ENCODE measurements around the gene CCT2. TPM values are rescaled to one million over a fixed set of nuclear protein-coding genes. Genes with fewer than 3 reads are reported as not detected.

Gene CCT2
- total and polyA plus RNA-seq, 9 of the 15 experiments (the other 6 are each of a cell fraction or from before 2014, with no cell fraction given): 341 to 738 (median 490) TPM

GRCh38 chr12:69598174-69598753, 13.0 kb downstream of the CCT2 start:
- no TSS peak for BruUV-seq (replicated peaks)
- H3K9ac ChIP-seq (ENCODE audit: insufficient read depth in 1 of 2, low read depth in 2 of 2, low read length in 2 of 2): no peak overlapping the region
- in situ Hi-C loops (cut with MboI): no loop called here
- H3K36me3 ChIP-seq (ENCODE audit: control insufficient read depth, insufficient read depth, low read length): peaks cover 95% of the 10 kb centered on the region
- WGBS (ENCODE audit: insufficient coverage, low coverage, missing lambda C conversion rate): 69% methylated on average over 4 of the region's 4 CpGs
- no peaks in the 10 kb centered on the region for H3K4me1 ChIP-seq (replicated peaks in 1 of 2; ENCODE audit: control insufficient read depth in 2 of 2, insufficient read depth in 2 of 2, low read length in 2 of 2)
- ChIA-PET POLR2A (no interaction called here), CTCF (ENCODE audit: low intra/inter-chr PET ratio) (no interaction called here)
- H2AFZ ChIP-seq (ENCODE audit: low read depth, low read length): no peak overlapping the region
- no peak for DNase-seq (ENCODE audit: extremely low read depth in 1 of 4, low spot score in 3 of 4)
- H3K27me3 ChIP-seq (ENCODE audit: control insufficient read depth in 2 of 2, insufficient read depth in 2 of 2, low read length in 2 of 2): no peaks in the 10 kb centered on the region
- no peak for FAIRE-seq
- ATAC-seq: no peak
- no peak overlapping the region for H3K4me2 ChIP-seq (ENCODE audit: insufficient read depth, low read length)
- peaks cover 6% of the 10 kb centered on the region; the same call in 1 of the 3 replicates for H3K79me2 ChIP-seq (ENCODE audit: control insufficient read depth, insufficient read depth, low read length)
- intact Hi-C loops (cut with micrococcal nuclease): no loop called here
- H4K20me1 ChIP-seq (replicated peaks; ENCODE audit: control insufficient read depth, insufficient read depth, low read length): no peaks in the 10 kb centered on the region
- H3K9me1 ChIP-seq (ENCODE audit: control insufficient read depth, insufficient read depth, low read length): no peaks in the 10 kb centered on the region
- H3K4me3 ChIP-seq: no peak overlapping the region
- no peak overlapping the region for H3K27ac ChIP-seq (ENCODE audit: extremely low read depth, low read depth, low read length)
- H3K9me3 ChIP-seq (replicated peaks; ENCODE audit: control insufficient read depth, insufficient read depth, low read depth, low read length): no peaks in the 10 kb centered on the region
- TF ChIP-seq ERF (CRISPR knock-in tag; IDR thresholded peaks at IDR 0.05) (no peak), E2F1 (CRISPR knock-in tag; IDR thresholded peaks at IDR 0.05) (no peak), HDAC1 (IDR thresholded peaks at IDR 0.05) (no peak), NFRKB (IDR thresholded peaks at IDR 0.05; ENCODE audit: low read depth) (no peak), TAF1 (IDR thresholded peaks at IDR 0.05; ENCODE audit: control insufficient read depth, extremely low read depth, insufficient read depth, low read length, severe bottlenecking) (no peak), FUS (optimal IDR thresholded peaks at IDR 0.05; ENCODE audit: low read depth, low read length) (no peak), POLR2AphosphoS2 (IDR thresholded peaks at IDR 0.05; ENCODE audit: low read length) (no peak), NCOA6 (IDR thresholded peaks at IDR 0.05) (no peak), ZNF318 (IDR thresholded peaks at IDR 0.05; ENCODE audit: borderline replicate concordance in 1 of 2, low read depth in 1 of 2) (no peak), ZNF175 (CRISPR knock-in tag; IDR thresholded peaks at IDR 0.05; ENCODE audit: low read depth) (no peak), ZNF282 (CRISPR knock-in tag; IDR thresholded peaks at IDR 0.05) (no peak), ZNF586 (CRISPR knock-in tag; conservative IDR thresholded peaks at IDR 0.05) (no peak), KLF1 (tag; IDR thresholded peaks at IDR 0.05) (no peak)
